Hepatocyte (in vitro differentiated cells): ENCODE data around the gene CDKN2A. TPM values are rescaled to one million over a fixed set of nuclear protein-coding genes. Genes with fewer than 3 reads are reported as not detected.

Source experiments
- DNase-seq: peaks from one replicate; pipeline ENCODE4 v3.0.0-alpha.2; 2016; ENCODE audit warnings: low spot score
- H2AFZ ChIP-seq: fragments of 200-600 bp; sonication (generic); 2 replicates; pipeline ENCODE4 v1.6.0; 2016; ENCODE audit warnings: antibody characterized with exemption, mild to moderate bottlenecking
- H3K27ac ChIP-seq: fragments of 200-600 bp; sonication (generic); 2 replicates; pipeline ENCODE4 v1.5.1; 2016; ENCODE audit warnings: mild to moderate bottlenecking
- H3K27me3 ChIP-seq: fragments of 200-600 bp; sonication (generic); 2 replicates; pipeline ENCODE4 v1.6.1; 2016
- H3K36me3 ChIP-seq: fragments of 200-600 bp; sonication (generic); replicated peaks from 2 replicates; pipeline ENCODE4 v1.5.1; 2016; ENCODE audit warnings: low read depth; ENCODE audit not compliant: insufficient read depth
- H3K4me1 ChIP-seq: fragments of 200-600 bp; sonication (generic); 2 replicates; pipeline ENCODE4 v1.5.1; 2016; ENCODE audit warnings: mild to moderate bottlenecking, moderate library complexity; ENCODE audit not compliant: insufficient read depth
- H3K4me2 ChIP-seq: fragments of 200-600 bp; sonication (generic); 2 replicates; pipeline ENCODE4 v1.6.0; 2016
- H3K4me3 ChIP-seq: fragments of 200-600 bp; sonication (generic); 2 replicates; pipeline ENCODE4 v1.5.1; 2016; ENCODE audit warnings: mild to moderate bottlenecking
- H3K79me2 ChIP-seq: fragments of 200-600 bp; sonication (generic); 2 replicates; pipeline ENCODE4 v1.6.0; 2017; ENCODE audit warnings: mild to moderate bottlenecking
- H3K9me2 ChIP-seq: fragments of 200-600 bp; sonication (generic); replicated peaks from 2 replicates; pipeline ENCODE4 v1.6.0; 2017; ENCODE audit warnings: mild to moderate bottlenecking; ENCODE audit not compliant: insufficient read depth
- H3K9me3 ChIP-seq: fragments of 200-600 bp; sonication (generic); 2 replicates; pipeline ENCODE4 v1.5.1; 2016; ENCODE audit warnings: low read depth, mild to moderate bottlenecking
- H4K20me1 ChIP-seq: fragments of 200-600 bp; sonication (generic); 2 replicates; pipeline ENCODE4 v1.6.0; 2016; ENCODE audit warnings: mild to moderate bottlenecking; ENCODE audit not compliant: insufficient read depth, poor library complexity, severe bottlenecking
- CTCF ChIP-seq: fragments of 200-600 bp; sonication (generic); IDR thresholded peaks from 2 replicates; pipeline ENCODE4 v1.5.1; 2016; ENCODE audit warnings: antibody characterized with exemption, mild to moderate bottlenecking; ENCODE audit not compliant: poor library complexity
- EZH2 ChIP-seq: fragments of 200-600 bp; sonication (generic); IDR thresholded peaks from 2 replicates; pipeline ENCODE4 v1.6.1; 2016; ENCODE audit warnings: antibody characterized with exemption, mild to moderate bottlenecking, borderline replicate concordance
- EZH2phosphoT487 ChIP-seq: fragments of 200-600 bp; sonication (generic); IDR thresholded peaks from one replicate; pipeline ENCODE4 v1.6.1; 2018; ENCODE audit warnings: antibody characterized with exemption, mild to moderate bottlenecking, low read depth, moderate library complexity; ENCODE audit not compliant: unreplicated experiment, severe bottlenecking
- WGBS: methylation state at CpG from one replicate; pipeline ENCODE4 v1.1.6; 2016; ENCODE audit warnings: low lambda C conversion rate; ENCODE audit errors: missing lambda C conversion rate; 5-methylcytosine and 5-hydroxymethylcytosine counted together
- polyA plus RNA-seq: library from polyadenylated mRNA; unstranded; fragments of >200 nt; fragmentation: Nextera tagmentation; extraction: Ambion mirVana; gene quantifications from 2 replicates; pipeline ENCODE4 v1.2.1, GENCODE V29; 2016
- total RNA-seq: library from RNA; depleted of rRNA; stranded (reverse); fragments of >200 nt; gene quantifications from 2 replicates; pipeline ENCODE4 v1.2.3, GENCODE V29; 2014

CDKN2A gene
- total and polyA plus RNA-seq, 2 experiments from 2014 or later = 0.90 to 2.9 TPM

DNA sequence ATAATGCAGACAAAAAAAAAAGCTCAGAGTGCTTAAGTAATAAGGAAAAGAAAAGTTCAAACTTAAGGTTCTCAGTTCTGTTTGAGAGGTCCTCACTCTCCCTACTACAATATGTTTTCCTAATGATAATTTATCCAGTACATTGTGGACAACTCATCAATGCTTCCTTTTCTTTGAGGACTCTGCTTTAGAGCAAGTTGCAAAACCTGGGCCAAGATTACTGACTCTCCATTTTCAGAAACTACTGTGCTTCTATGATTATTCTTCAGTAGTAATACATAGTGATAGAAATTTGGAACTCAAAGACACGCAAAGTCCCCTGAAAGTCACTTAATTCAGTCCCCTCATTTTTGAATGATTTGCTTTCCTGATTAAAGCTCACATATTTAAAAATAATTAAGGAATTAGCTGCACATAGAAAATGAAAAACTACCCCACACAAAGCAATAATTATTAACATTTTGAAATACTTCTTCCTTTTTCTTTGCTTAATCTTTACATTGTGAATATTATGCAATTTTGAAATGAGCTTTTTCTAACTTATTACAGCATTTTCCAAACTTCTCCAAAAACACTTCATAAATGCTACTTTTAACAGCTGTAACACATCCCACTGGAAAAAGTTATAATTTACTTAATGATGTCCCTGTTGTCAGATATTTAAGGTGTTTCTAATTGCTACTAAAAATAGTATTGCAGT is 11.2 kb downstream of the CDKN2A start:
- Histone ChIP-seq H3K9me2 (no peaks in the 10 kb centered on the region), H3K27me3 (peaks cover 92% of the 10 kb centered on the region), H3K27ac (no peak overlapping the region), H3K79me2 (no peaks in the 10 kb centered on the region), H3K4me3 (no peak overlapping the region), H3K9me3 (no peaks in the 10 kb centered on the region), H3K36me3 (no peaks in the 10 kb centered on the region), H3K4me2 (no peak overlapping the region), H3K4me1 (no peaks in the 10 kb centered on the region), H4K20me1 (no peaks in the 10 kb centered on the region), H2AFZ (no peak overlapping the region)
- TF ChIP-seq CTCF (no peak), EZH2 (no peak), EZH2phosphoT487 (no peak)
- DNase-seq = no peak
- 59% methylated on average over 1 of the region's 1 CpG for WGBS

DNA sequence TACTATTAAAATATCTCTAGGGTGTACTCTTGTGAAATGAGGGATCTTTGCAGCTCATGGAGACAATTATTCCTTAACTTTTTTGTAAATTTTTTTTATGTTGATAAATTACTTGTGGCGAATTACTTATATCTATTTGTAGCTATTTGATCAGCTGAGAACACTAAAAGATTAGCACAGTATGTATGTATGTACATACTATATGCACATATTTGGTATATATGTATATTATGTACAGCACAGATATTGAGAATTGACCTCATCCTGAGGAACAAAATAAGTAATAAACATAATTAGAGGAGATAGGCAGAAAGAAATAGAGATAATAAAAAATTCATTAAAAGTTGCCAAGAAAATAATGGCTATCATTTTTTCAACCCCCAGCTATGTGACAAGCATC is 11.8 kb downstream of the CDKN2A start:
- no peaks in the 10 kb centered on the region for H3K79me2 ChIP-seq
- no peak overlapping the region for H3K4me3 ChIP-seq
- no peak overlapping the region for H2AFZ ChIP-seq
- 66% methylated on average over 1 of the region's 1 CpG for WGBS
- H3K9me3 ChIP-seq = no peaks in the 10 kb centered on the region
- H3K27ac ChIP-seq = no peak overlapping the region
- DNase-seq = no peak
- no peaks in the 10 kb centered on the region for H4K20me1 ChIP-seq
- no peaks in the 10 kb centered on the region for H3K9me2 ChIP-seq
- peaks cover 92% of the 10 kb centered on the region for H3K27me3 ChIP-seq
- no peaks in the 10 kb centered on the region for H3K4me1 ChIP-seq
- H3K36me3 ChIP-seq = no peaks in the 10 kb centered on the region
- TF ChIP-seq EZH2 = no peak
- no peak for TF ChIP-seq EZH2phosphoT487
- no peak for TF ChIP-seq CTCF
- H3K4me2 ChIP-seq = no peak overlapping the region

- peaks cover 10% of the 10 kb centered on the region for H3K4me1 ChIP-seq
- no peak overlapping the region for H3K4me2 ChIP-seq
- DNase-seq = no peak
- H4K20me1 ChIP-seq = no peaks in the 10 kb centered on the region
- no peak for TF ChIP-seq EZH2phosphoT487
- TF ChIP-seq EZH2 = no peak
- TF ChIP-seq CTCF = no peak
- H3K9me2 ChIP-seq = no peaks in the 10 kb centered on the region
- H3K4me3 ChIP-seq = no peak overlapping the region
- no peaks in the 10 kb centered on the region for H3K79me2 ChIP-seq
- H3K27me3 ChIP-seq = peaks cover 92% of the 10 kb centered on the region
- no peaks in the 10 kb centered on the region for H3K36me3 ChIP-seq
- no peak overlapping the region for H3K27ac ChIP-seq
- 28% methylated on average over 19 of the region's 19 CpGs for WGBS
- no peak overlapping the region for H2AFZ ChIP-seq
- no peaks in the 10 kb centered on the region for H3K9me3 ChIP-seq
These were observed 17.8 kb downstream of the CDKN2A start for GRCh38 chr9:21976334-21976875.
